Lung (tissue), 12 donors: ENCODE data around the gene PLCD1. TPM values are rescaled to one million over a fixed set of nuclear protein-coding genes. Genes with fewer than 3 reads are reported as not detected.

Source experiments
- ATAC-seq: fragments of 200-7000 bp; cut with Tn5 transposase; one replicate; pipeline ENCODE4 v1.9.1; 2020; ENCODE audit warnings: moderate number of reproducible peaks; ENCODE audit not compliant: insufficient read depth, low FRiP score
- DNase-seq, 3 donors: peaks; one replicate each; pipeline ENCODE4 v3.0.0-alpha.2; 2013 to 2017
- H3K27ac ChIP-seq, 2 donors: one replicate each; pipeline ENCODE4 v1.5.1; 2013; ENCODE audit warnings: mild to moderate bottlenecking in 2 of 2, moderate library complexity in 2 of 2, control low read depth in 1 of 2, inconsistent platforms in 1 of 2, low read depth in 1 of 2, low read length in 1 of 2
- H3K27me3 ChIP-seq, 3 donors: one replicate each; pipeline ENCODE4 v1.5.1; 2013; ENCODE audit warnings: low read length in 2 of 3; ENCODE audit not compliant: control insufficient read depth in 3 of 3, insufficient read depth in 3 of 3
- H3K36me3 ChIP-seq, 4 donors: one replicate each; pipeline ENCODE4 v1.5.1; 2013; ENCODE audit warnings: low read length in 4 of 4, mild to moderate bottlenecking in 1 of 4, moderate library complexity in 1 of 4; ENCODE audit not compliant: control insufficient read depth in 4 of 4, insufficient read depth in 4 of 4
- H3K4me1 ChIP-seq, 5 donors: one replicate each; pipeline ENCODE4 v1.5.1; 2013; ENCODE audit warnings: low read length in 5 of 5, mild to moderate bottlenecking in 2 of 5, moderate library complexity in 1 of 5; ENCODE audit not compliant: control insufficient read depth in 5 of 5, insufficient read depth in 5 of 5
- H3K4me3 ChIP-seq: one replicate; pipeline ENCODE4 v1.5.1; 2013; ENCODE audit warnings: mild to moderate bottlenecking, control low read depth, moderate library complexity
- H3K9ac ChIP-seq, 2 donors: one replicate each; pipeline ENCODE4 v1.5.1; 2013; ENCODE audit warnings: low read length in 2 of 2, control low read depth in 1 of 2; ENCODE audit not compliant: insufficient read depth in 1 of 2
- H3K9me3 ChIP-seq, 4 donors: one replicate each; pipeline ENCODE4 v1.5.1; 2013; ENCODE audit warnings: low read length in 3 of 4, mild to moderate bottlenecking in 1 of 4, moderate library complexity in 1 of 4; ENCODE audit not compliant: control insufficient read depth in 4 of 4, insufficient read depth in 3 of 4
- WGBS, 2 donors: extraction: QIAGEN DNeasy Blood & Tissue Kit; methylation state at CpG; one replicate each; pipeline ENCODE4 v1.1.7; 2013; 5-methylcytosine and 5-hydroxymethylcytosine counted together
- polyA plus RNA-seq, 2 donors: library from polyadenylated mRNA; stranded (reverse); fragments of 200-250 nt; gene quantifications; one replicate each; pipeline ENCODE4 v1.2.1, GENCODE V29; 2013
- total RNA-seq, 2 donors: library from RNA; depleted of rRNA in 1 of 2; stranded (reverse); fragments of >200 nt in 1 of 2; gene quantifications; one replicate each; pipeline ENCODE4 v1.2.1, GENCODE V29; 2014 to 2021
- TF ChIP-seq, protein P1 (sequence below): IDR thresholded peaks from 2 replicates; pipeline ENCODE4 v1.5.1; 2012; ENCODE audit warnings: mild to moderate bottlenecking; ENCODE audit errors: control extremely low read depth, extremely low read depth
- donor health status: control.
- donor health status: control.
- donor health status: Bipolar disorder and iron deficiency.
- donor health status: healthy.
- donor health status: DM: yes; HTN: yes; CAD: no.

PLCD1 gene
- total and polyA plus RNA-seq, 4 donors: 16.9 to 55.3 (median 21.3) TPM

DNA sequence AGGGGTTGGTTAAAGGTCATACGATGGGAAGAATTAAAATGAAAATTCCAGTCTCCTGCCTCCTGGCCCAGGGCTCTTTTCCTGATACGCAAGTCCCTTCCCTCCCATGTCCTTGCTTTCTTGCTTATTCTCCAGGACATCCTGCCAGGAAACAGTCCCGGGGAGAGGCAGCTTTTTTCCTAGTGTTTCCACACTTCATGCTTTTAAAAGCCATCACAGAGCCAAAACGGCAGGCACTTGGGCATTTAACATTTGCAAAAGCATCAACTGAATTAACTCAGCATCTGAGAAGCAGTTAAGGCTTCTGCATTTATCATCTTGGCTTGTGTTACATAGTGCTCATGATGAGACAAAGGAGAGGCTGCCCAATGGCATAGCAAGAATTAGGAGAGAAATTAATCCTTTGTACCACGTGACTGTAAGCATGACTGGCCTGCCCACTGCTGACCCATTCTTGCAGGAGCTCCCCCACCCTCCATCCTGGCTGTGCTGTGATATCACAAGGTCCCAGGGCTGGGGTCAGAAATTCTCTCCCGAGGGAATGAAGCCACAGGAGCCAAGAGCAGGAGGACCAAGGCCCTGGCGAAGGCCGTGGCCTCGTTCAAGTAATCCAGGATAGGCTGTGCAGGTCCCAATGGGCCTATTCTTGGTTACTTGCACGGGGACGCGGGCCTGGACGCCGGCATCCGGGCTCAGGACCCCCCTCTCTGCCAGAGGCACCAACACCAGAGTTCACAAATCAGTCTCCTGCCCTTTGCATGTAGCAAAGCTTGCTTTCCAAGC, 60.4 kb downstream of the PLCD1 start:
- peaks cover 0 to 23% (median 11%) of the 10 kb centered on the region in 5 donors for H3K4me1 ChIP-seq
- 76 to 82% methylated on average over 15 of the region's 15 CpGs for WGBS, 2 donors
- no peaks in the 10 kb centered on the region for H3K27me3 ChIP-seq
- ATAC-seq (no peak), DNase-seq (peak in 1 of 3 donors; percentile 46)
- no peak overlapping the region for H3K4me3 ChIP-seq
- H3K9me3 ChIP-seq: no peaks in the 10 kb centered on the region
- H3K27ac ChIP-seq: peak overlapping the region in 1 of 2 donors; percentile 69
- TF ChIP-seq, protein P1, sequence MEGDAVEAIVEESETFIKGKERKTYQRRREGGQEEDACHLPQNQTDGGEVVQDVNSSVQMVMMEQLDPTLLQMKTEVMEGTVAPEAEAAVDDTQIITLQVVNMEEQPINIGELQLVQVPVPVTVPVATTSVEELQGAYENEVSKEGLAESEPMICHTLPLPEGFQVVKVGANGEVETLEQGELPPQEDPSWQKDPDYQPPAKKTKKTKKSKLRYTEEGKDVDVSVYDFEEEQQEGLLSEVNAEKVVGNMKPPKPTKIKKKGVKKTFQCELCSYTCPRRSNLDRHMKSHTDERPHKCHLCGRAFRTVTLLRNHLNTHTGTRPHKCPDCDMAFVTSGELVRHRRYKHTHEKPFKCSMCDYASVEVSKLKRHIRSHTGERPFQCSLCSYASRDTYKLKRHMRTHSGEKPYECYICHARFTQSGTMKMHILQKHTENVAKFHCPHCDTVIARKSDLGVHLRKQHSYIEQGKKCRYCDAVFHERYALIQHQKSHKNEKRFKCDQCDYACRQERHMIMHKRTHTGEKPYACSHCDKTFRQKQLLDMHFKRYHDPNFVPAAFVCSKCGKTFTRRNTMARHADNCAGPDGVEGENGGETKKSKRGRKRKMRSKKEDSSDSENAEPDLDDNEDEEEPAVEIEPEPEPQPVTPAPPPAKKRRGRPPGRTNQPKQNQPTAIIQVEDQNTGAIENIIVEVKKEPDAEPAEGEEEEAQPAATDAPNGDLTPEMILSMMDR: no peak
- peaks cover 0 to 53% (median 21%) of the 10 kb centered on the region in 4 donors for H3K36me3 ChIP-seq
- H3K9ac ChIP-seq: no peak overlapping the region

DNA sequence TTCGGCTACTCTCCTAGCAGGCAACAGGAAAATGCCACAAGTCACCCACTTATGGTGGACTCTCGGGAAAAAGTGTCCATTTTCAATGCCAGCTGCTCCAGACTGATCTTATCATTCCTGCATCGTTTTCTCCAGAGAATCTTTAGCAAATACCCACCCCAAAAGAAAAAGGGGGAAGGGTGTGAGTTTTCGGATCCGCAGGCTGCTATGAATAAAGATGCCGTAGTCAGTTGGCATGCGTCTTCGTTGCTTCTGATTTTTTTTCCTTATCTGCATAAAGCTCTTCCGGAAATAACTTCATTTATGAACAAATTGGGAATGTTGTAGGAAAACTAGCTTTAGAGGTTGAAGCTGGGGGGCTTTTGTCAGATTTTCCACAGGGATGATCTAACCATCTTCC, 61.2 kb downstream of the PLCD1 start:
- peaks cover 0 to 23% (median 11%) of the 10 kb centered on the region in 5 donors for H3K4me1 ChIP-seq
- no peak overlapping the region for H3K4me3 ChIP-seq
- no peaks in the 10 kb centered on the region for H3K27me3 ChIP-seq
- H3K36me3 ChIP-seq: peaks cover 0 to 50% (median 18%) of the 10 kb centered on the region in 4 donors
- no peak for ATAC-seq
- H3K9ac ChIP-seq: no peak overlapping the region
- H3K27ac ChIP-seq: peak overlapping the region; percentile 11 to 69
- H3K9me3 ChIP-seq: no peaks in the 10 kb centered on the region
- 80 to 88% methylated on average over 9 of the region's 9 CpGs for WGBS, 2 donors
- TF ChIP-seq, protein P1: no peak
- peak in 1 of 3 donors; percentile 56 for DNase-seq

DNA sequence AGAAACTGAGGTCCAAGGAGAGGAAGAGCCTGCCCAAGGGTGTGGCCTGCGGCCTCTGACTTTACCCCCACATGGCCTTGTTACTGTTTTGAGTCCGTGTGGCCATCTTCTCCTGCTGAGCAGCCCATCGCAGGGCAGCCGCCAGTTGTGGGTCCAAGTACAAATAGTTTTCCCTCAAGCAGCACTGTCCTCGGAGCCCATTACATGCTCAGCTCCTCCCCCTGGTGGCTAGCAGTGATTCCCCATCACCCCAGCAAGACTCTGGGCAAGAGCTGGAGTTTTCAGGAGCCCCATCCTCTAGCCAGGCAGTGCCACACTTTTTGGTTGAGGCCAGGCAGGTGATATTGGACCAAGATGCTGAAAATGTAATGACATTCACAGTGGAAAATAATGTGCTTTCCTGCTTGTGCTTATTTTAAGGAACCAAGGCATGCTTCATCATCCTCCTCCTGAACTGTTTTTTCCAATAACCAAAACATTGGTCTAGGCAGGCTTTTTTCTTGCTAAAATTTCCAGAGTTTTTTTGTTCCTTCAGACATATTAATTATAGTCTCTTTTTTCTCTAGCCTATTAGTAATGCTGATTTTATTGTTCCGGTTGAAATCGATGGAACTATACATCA, 62.1 kb downstream of the PLCD1 start:
- Histone ChIP-seq H3K4me3 (no peak overlapping the region), H3K27ac (peak overlapping the region in 1 of 2 donors; percentile 1), H3K4me1 (peaks cover 0 to 26% (median 13%) of the 10 kb centered on the region in 5 donors), H3K9me3 (no peaks in the 10 kb centered on the region), H3K9ac (no peak overlapping the region), H3K27me3 (no peaks in the 10 kb centered on the region), H3K36me3 (peaks cover 0 to 42% (median 15%) of the 10 kb centered on the region in 4 donors)
- WGBS, 2 donors: 50 to 54% methylated on average over 7 of the region's 7 CpGs
- TF ChIP-seq, protein P1: peak; percentile 66
- DNase-seq (peak; percentile 80 to 84 (median 80)), ATAC-seq (peak; percentile 78)
